ENCODE results near the gene SMAD7.

DNA sequence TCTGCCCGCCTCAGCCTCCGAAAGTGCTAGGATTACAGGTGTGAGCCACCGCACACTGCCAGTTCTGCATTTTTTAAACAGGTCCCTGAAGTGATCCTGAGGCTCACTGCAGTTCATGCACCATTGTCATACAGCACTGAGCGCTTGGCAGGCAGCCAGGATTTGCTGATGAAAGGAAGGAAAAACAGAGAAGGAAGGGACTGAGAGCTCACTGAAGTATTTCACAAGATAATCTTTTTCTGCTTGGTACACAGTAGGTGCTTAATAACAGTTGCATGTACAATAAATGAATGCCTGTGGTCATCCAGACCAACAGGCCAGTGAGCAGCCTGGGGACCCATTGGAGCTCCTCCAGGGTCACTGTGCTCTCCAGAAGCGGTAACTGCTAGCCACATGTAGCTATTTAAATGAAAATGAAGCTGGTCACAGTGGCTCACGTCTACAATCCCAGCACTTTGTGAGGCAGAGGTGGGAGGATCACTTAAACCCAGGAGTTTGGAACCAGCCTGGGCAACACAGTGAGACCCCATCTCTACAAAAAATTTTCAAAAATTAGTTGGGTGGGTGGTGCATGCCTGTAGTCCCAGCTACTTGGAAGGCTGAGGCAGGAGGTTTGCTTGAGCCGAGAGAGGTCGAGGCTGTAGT lies 33.1 kb upstream of the SMAD7 start:
- no peak for TF ChIP-seq EZH2 (IDR thresholded peaks at IDR 0.05; ENCODE audit: low read length, missing control alignments)
- TF ChIP-seq, protein P1, sequence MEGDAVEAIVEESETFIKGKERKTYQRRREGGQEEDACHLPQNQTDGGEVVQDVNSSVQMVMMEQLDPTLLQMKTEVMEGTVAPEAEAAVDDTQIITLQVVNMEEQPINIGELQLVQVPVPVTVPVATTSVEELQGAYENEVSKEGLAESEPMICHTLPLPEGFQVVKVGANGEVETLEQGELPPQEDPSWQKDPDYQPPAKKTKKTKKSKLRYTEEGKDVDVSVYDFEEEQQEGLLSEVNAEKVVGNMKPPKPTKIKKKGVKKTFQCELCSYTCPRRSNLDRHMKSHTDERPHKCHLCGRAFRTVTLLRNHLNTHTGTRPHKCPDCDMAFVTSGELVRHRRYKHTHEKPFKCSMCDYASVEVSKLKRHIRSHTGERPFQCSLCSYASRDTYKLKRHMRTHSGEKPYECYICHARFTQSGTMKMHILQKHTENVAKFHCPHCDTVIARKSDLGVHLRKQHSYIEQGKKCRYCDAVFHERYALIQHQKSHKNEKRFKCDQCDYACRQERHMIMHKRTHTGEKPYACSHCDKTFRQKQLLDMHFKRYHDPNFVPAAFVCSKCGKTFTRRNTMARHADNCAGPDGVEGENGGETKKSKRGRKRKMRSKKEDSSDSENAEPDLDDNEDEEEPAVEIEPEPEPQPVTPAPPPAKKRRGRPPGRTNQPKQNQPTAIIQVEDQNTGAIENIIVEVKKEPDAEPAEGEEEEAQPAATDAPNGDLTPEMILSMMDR (conservative IDR thresholded peaks at IDR 0.05 in 1 of 2, IDR thresholded peaks at IDR 0.05 in 1 of 2; ENCODE audit: low read depth in 1 of 2, low read length in 2 of 2) = no peak

Data from fibroblast of lung (primary cell).